VCaP (cell line): ENCODE results near the gene STAT3.

Experiments
- H3K27ac ChIP-seq: fragments of 450-650 bp; 2 replicates; pipeline ENCODE4 v1.5.1; 2017
- TF ChIP-seq, protein P1 (sequence below): fragments of 450-650 bp; conservative IDR thresholded peaks from 2 replicates; pipeline ENCODE4 v1.5.1; 2017; ENCODE audit warnings: mild to moderate bottlenecking, moderate library complexity

The STAT3 gene

GRCh38 chr17:42388381-42389134 lies at the start of gene STAT3:
TSS of gene STAT3 (minus strand) at chr17:42388442. CDS start at chr17:42348516, 39,926 bp downstream.
- TF ChIP-seq, protein P1, sequence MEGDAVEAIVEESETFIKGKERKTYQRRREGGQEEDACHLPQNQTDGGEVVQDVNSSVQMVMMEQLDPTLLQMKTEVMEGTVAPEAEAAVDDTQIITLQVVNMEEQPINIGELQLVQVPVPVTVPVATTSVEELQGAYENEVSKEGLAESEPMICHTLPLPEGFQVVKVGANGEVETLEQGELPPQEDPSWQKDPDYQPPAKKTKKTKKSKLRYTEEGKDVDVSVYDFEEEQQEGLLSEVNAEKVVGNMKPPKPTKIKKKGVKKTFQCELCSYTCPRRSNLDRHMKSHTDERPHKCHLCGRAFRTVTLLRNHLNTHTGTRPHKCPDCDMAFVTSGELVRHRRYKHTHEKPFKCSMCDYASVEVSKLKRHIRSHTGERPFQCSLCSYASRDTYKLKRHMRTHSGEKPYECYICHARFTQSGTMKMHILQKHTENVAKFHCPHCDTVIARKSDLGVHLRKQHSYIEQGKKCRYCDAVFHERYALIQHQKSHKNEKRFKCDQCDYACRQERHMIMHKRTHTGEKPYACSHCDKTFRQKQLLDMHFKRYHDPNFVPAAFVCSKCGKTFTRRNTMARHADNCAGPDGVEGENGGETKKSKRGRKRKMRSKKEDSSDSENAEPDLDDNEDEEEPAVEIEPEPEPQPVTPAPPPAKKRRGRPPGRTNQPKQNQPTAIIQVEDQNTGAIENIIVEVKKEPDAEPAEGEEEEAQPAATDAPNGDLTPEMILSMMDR = no peak
- H3K27ac ChIP-seq = peak within 1 kb of the TSS; percentile 79

GRCh38 chr17:42436391-42436790 lies 48.1 kb upstream of the STAT3 start:
- H3K27ac ChIP-seq = no peak overlapping the region
- TF ChIP-seq, protein P1 = no peak

DNA sequence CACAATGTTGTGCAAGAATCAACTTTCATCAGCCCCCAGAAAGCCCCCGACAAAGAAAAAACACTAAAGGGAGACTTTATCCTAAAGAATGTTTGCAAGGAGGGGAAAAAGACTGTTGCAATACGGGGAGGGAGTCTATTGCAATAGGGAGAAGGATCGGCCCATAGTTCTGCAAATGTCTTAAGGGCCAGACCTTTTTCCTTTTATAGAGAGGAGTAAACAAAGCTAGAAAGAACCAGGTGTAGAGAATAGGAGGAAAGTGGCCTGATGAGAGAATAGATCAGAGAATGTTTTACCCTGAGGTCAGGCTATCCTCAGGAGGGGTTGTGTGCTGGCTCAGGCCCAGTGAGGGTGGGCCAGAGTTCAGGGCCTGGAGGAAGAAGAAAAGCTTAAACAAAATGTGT lies 43.5 kb upstream of the STAT3 start:
- H3K27ac ChIP-seq = no peak overlapping the region
- TF ChIP-seq, protein P1 = no peak

GRCh38 chr17:42429726-42430447 lies 41.6 kb upstream of the STAT3 start:
- TF ChIP-seq, protein P1 = no peak
- H3K27ac ChIP-seq = no peak overlapping the region

- H3K27ac ChIP-seq = peak overlapping the region; percentile 34; the same call in 1 of the 2 replicates
- TF ChIP-seq, protein P1 = peak; percentile 67
Measured at GRCh38 chr17:42428141-42428944, 40.1 kb upstream of the STAT3 start.

GRCh38 chr17:42424991-42425610 lies 36.9 kb upstream of the STAT3 start:
- no peak overlapping the region for H3K27ac ChIP-seq
- TF ChIP-seq, protein P1 = no peak
